Measurements from ENCODE around the gene NHSL1.

DNA sequence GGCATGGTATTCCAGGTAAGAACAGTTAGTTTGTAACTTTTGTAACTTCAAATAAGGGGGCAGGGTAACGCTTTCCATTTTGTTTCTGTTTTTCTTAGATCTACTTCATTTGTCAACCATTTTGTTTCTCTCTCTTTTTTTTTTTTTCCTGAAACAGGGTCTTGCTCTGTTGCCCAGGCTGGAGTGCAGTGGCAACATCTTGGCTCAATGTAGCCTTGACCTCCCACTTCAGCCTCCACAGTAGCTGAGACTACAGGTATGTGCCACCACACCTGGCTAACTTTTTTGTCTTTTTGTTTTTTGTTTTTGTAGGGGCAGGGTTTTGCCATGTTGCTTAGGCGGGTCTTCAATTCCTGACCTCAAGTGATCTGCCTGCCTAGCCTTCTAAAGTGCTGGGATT, 32.1 kb upstream of the NHSL1 start:
- TF ChIP-seq, protein P1, sequence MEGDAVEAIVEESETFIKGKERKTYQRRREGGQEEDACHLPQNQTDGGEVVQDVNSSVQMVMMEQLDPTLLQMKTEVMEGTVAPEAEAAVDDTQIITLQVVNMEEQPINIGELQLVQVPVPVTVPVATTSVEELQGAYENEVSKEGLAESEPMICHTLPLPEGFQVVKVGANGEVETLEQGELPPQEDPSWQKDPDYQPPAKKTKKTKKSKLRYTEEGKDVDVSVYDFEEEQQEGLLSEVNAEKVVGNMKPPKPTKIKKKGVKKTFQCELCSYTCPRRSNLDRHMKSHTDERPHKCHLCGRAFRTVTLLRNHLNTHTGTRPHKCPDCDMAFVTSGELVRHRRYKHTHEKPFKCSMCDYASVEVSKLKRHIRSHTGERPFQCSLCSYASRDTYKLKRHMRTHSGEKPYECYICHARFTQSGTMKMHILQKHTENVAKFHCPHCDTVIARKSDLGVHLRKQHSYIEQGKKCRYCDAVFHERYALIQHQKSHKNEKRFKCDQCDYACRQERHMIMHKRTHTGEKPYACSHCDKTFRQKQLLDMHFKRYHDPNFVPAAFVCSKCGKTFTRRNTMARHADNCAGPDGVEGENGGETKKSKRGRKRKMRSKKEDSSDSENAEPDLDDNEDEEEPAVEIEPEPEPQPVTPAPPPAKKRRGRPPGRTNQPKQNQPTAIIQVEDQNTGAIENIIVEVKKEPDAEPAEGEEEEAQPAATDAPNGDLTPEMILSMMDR (IDR thresholded peaks at IDR 0.05; ENCODE audit: low read length), result no peak
- TF ChIP-seq EZH2phosphoT487 (IDR thresholded peaks at IDR 0.05; ENCODE audit: low read length) (no peak), EZH2 (optimal IDR thresholded peaks at IDR 0.05; ENCODE audit: low read depth, low read length) (no peak)

Measured in MM.1S (cell line).